IMR-90 (cell line): ENCODE measurements around the gene CEP126. TPM values are rescaled to one million over a fixed set of nuclear protein-coding genes. Genes with fewer than 3 reads are reported as not detected.

ENCODE experiments used
- ATAC-seq: fragments of 200-7000 bp; cut with Tn5 transposase; 2 replicates; pipeline ENCODE4 v1.9.1; 2020; ENCODE audit warnings: low read depth, mild to moderate bottlenecking, moderate library complexity
- BruUV-seq: library from RNA; stranded (reverse); fragments of 400-500 nt; replicated peaks from 2 replicates; lab custom pipeline; 2021; lab: Mats Ljungman, UMichigan
- CTCF ChIA-PET: fragments of 300-600 bp; formaldehyde crosslinking; extraction: SDS; loops from one replicate; lab custom pipeline; 2021; ENCODE audit warnings: antibody characterized with exemption; lab: Yijun Ruan, JAX
- POLR2A ChIA-PET: fragments of 300-600 bp; sonication (Branson Sonifier 250); formaldehyde crosslinking; loops from one replicate; lab custom pipeline; 2022; ENCODE audit warnings: antibody characterized with exemption; ENCODE audit not compliant: unreplicated experiment; lab: Charles Lee
- DNase-seq: peaks from one replicate; pipeline ENCODE4 v3.0.0; 2013
- H2AFZ ChIP-seq: replicated peaks from 2 replicates; pipeline ENCODE3; 2013; ENCODE audit warnings: low read length, mild to moderate bottlenecking; ENCODE audit not compliant: poor library complexity
- H2AK5ac ChIP-seq: 2 replicates; pipeline ENCODE4 v1.6.1; 2013; ENCODE audit warnings: low read depth, low read length, inconsistent platforms
- H2AK9ac ChIP-seq: replicated peaks from 2 replicates; pipeline ENCODE3; 2013; ENCODE audit warnings: mild to moderate bottlenecking, low read depth, low read length, moderate library complexity; ENCODE audit not compliant: poor library complexity
- H2BK120ac ChIP-seq: 2 replicates; pipeline ENCODE4 v1.6.1; 2013; ENCODE audit warnings: low read depth, low read length, inconsistent platforms
- H2BK15ac ChIP-seq: 3 replicates; pipeline ENCODE4 v1.6.1; 2013; ENCODE audit warnings: low read depth, low read length, inconsistent platforms
- H2BK20ac ChIP-seq: 2 replicates; pipeline ENCODE4 v1.6.1; 2013; ENCODE audit warnings: low read depth, mild to moderate bottlenecking, inconsistent platforms, low read length, moderate library complexity
- H2BK5ac ChIP-seq: 2 replicates; pipeline ENCODE4 v1.6.1; 2013; ENCODE audit warnings: mild to moderate bottlenecking, low read depth, low read length, inconsistent platforms; ENCODE audit not compliant: poor library complexity, severe bottlenecking
- H3K14ac ChIP-seq: replicated peaks from 2 replicates; pipeline ENCODE4 v1.6.1; 2013; ENCODE audit warnings: low read depth, low read length, inconsistent platforms
- H3K18ac ChIP-seq: 2 replicates; pipeline ENCODE4 v1.6.1; 2013; ENCODE audit warnings: low read depth, low read length, control low read depth
- H3K23ac ChIP-seq: 2 replicates; pipeline ENCODE4 v1.6.1; 2013; ENCODE audit warnings: low read depth, low read length, inconsistent platforms
- H3K27ac ChIP-seq: 2 replicates; pipeline ENCODE4 v1.5.1; 2013; ENCODE audit warnings: mild to moderate bottlenecking, control low read depth, low read length; ENCODE audit not compliant: insufficient read depth
- H3K27me3 ChIP-seq: 2 replicates; pipeline ENCODE4 v1.6.1; 2013; ENCODE audit warnings: low read length; ENCODE audit not compliant: control insufficient read depth, insufficient read depth
- H3K36me3 ChIP-seq: 2 replicates; pipeline ENCODE4 v1.6.1; 2013; ENCODE audit warnings: low read length, mixed read lengths; ENCODE audit not compliant: control insufficient read depth, insufficient read depth
- H3K4ac ChIP-seq: 2 replicates; pipeline ENCODE4 v1.6.1; 2013; ENCODE audit warnings: low read depth, low read length, inconsistent platforms
- H3K4me1 ChIP-seq: 2 replicates; pipeline ENCODE4 v1.6.1; 2013; ENCODE audit warnings: low read length, mixed read lengths; ENCODE audit not compliant: control insufficient read depth, insufficient read depth
- H3K4me2 ChIP-seq: 2 replicates; pipeline ENCODE4 v1.6.1; 2013; ENCODE audit warnings: low read depth, mild to moderate bottlenecking, control low read depth, low read length, moderate library complexity
- H3K4me3 ChIP-seq: 2 replicates; pipeline ENCODE4 v1.5.1; 2013; ENCODE audit warnings: low read depth, mild to moderate bottlenecking, control low read depth, low read length, moderate library complexity; ENCODE audit not compliant: insufficient read depth
- H3K56ac ChIP-seq: 2 replicates; pipeline ENCODE4 v1.6.1; 2013; ENCODE audit warnings: low read length, inconsistent platforms; ENCODE audit not compliant: insufficient read depth; ENCODE audit errors: extremely low read depth
- H3K79me1 ChIP-seq, 2 experiments: 2 replicates each; pipeline ENCODE4 v1.6.1; 2013; ENCODE audit warnings: low read length in 2 of 2, inconsistent platforms in 1 of 2, low read depth in 1 of 2
- H3K9ac ChIP-seq: 2 replicates; pipeline ENCODE4 v1.6.1; 2013; ENCODE audit warnings: low read depth, low read length, control low read depth
- H3K9me1 ChIP-seq: 2 replicates; pipeline ENCODE4 v1.6.1; 2013; ENCODE audit warnings: low read length, inconsistent platforms; ENCODE audit not compliant: insufficient read depth
- H3K9me3 ChIP-seq: 2 replicates; pipeline ENCODE4 v1.6.1; 2013; ENCODE audit warnings: low read length; ENCODE audit not compliant: control insufficient read depth, insufficient read depth
- H4K20me1 ChIP-seq: 2 replicates; pipeline ENCODE4 v1.6.1; 2013; ENCODE audit warnings: low read length, inconsistent platforms; ENCODE audit not compliant: insufficient read depth
- H4K5ac ChIP-seq: 2 replicates; pipeline ENCODE4 v1.6.1; 2013; ENCODE audit warnings: mild to moderate bottlenecking, low read depth, low read length, control low read depth
- H4K8ac ChIP-seq, 2 experiments: 2 replicates each; pipeline ENCODE4 v1.6.1; 2013; ENCODE audit warnings: low read depth in 2 of 2, low read length in 2 of 2, control low read depth in 1 of 2, inconsistent platforms in 1 of 2
- H4K91ac ChIP-seq: 2 replicates; pipeline ENCODE4 v1.6.1; 2013; ENCODE audit warnings: low read depth, low read length, inconsistent platforms; ENCODE audit not compliant: insufficient read depth
- BHLHE40 ChIP-seq: fragments of 150-350 bp; IDR thresholded peaks from 2 replicates; pipeline ENCODE4 v1.6.1; 2016; ENCODE audit warnings: mild to moderate bottlenecking, low read depth, low read length
- CEBPB ChIP-seq: IDR thresholded peaks from 2 replicates; pipeline ENCODE4 v1.6.1; 2012; ENCODE audit warnings: low read depth, low read length, improper control_type of control experiment
- CHD1 ChIP-seq: IDR thresholded peaks from 2 replicates; pipeline ENCODE4 v1.6.1; 2012; ENCODE audit warnings: low read depth, low read length, improper control_type of control experiment
- FOS ChIP-seq: fragments of 150-350 bp; IDR thresholded peaks from 2 replicates; pipeline ENCODE4 v1.6.1; 2016; ENCODE audit warnings: low read depth, low read length
- MAZ ChIP-seq: IDR thresholded peaks from 2 replicates; pipeline ENCODE4 v1.6.1; 2012; ENCODE audit warnings: low read depth, mild to moderate bottlenecking, low read length, improper control_type of control experiment, moderate library complexity, borderline replicate concordance
- MXI1 ChIP-seq: IDR thresholded peaks from 2 replicates; pipeline ENCODE4 v1.6.1; 2012; ENCODE audit warnings: low read depth, mild to moderate bottlenecking, low read length, moderate library complexity, borderline replicate concordance
- NFE2L2 ChIP-seq: fragments of 150-350 bp; IDR thresholded peaks from 2 replicates; pipeline ENCODE4 v1.6.1; 2016; ENCODE audit warnings: low read depth, mild to moderate bottlenecking, low read length
- POLR2A ChIP-seq: IDR thresholded peaks from 2 replicates; pipeline ENCODE4 v1.6.1; 2012; ENCODE audit warnings: mild to moderate bottlenecking, low read depth, low read length
- RAD21 ChIP-seq: IDR thresholded peaks from 2 replicates; pipeline ENCODE4 v1.6.1; 2012; ENCODE audit warnings: low read length, improper control_type of control experiment
- RCOR1 ChIP-seq: IDR thresholded peaks from 2 replicates; pipeline ENCODE4 v1.6.1; 2012; ENCODE audit warnings: mild to moderate bottlenecking, low read length, improper control_type of control experiment; ENCODE audit not compliant: insufficient replicate concordance
- SMC3 ChIP-seq: fragments of 150-350 bp; IDR thresholded peaks from 2 replicates; pipeline ENCODE4 v1.6.1; 2016; ENCODE audit warnings: low read depth, mild to moderate bottlenecking, antibody characterized with exemption, low read length, moderate library complexity
- WGBS, 2 experiments: methylation state at CpG; one replicate each; pipeline versions ENCODE4 v1.1.5 to v1.1.7; 2013; ENCODE audit warnings: missing lambda C conversion rate in 2 of 2; ENCODE audit not compliant: insufficient read length in 1 of 2; ENCODE audit errors: extremely low coverage in 2 of 2; 5-methylcytosine and 5-hydroxymethylcytosine counted together
- dilution Hi-C: fragments of 300-500 bp; cut with HindIII; formaldehyde crosslinking; loops from one replicate; pipeline ENCODE4 v1.14.3; 2018; ENCODE audit warnings: low sequenced_read_pairs; ENCODE audit not compliant: unreplicated experiment
- in situ Hi-C: fragments of 300-500 bp; cut with MboI; formaldehyde crosslinking; loops from 3 replicates; pipeline ENCODE4 v1.14.3; 2019; ENCODE audit warnings: low sequenced_read_pairs, inconsistent platforms, mixed read lengths
- intact Hi-C: fragments of 100-400 bp; cut with micrococcal nuclease; formaldehyde crosslinking; loops from 2 replicates; pipeline ENCODE4 v1.10.0; 2022
- polyA plus RNA-seq, 3 experiments: library from polyadenylated mRNA; depleted of rRNA; stranded (reverse); fragments of >200 nt; gene quantifications; 2 replicates each; pipeline ENCODE4 v1.2.3, GENCODE V29; 2012; ENCODE audit warnings: low replicate concordance in 1 of 3
- total RNA-seq: library from RNA; depleted of rRNA; stranded (reverse); fragments of >200 nt; gene quantifications from 2 replicates; pipeline ENCODE4 v1.2.3, GENCODE V29; 2012
- TF ChIP-seq, protein P1 (sequence below): fragments of 150-350 bp; IDR thresholded peaks from 2 replicates; pipeline ENCODE4 v1.6.1; 2016; ENCODE audit warnings: low read depth, mild to moderate bottlenecking, low read length, moderate library complexity, borderline replicate concordance
- TF ChIP-seq, protein P2 (sequence below): conservative IDR thresholded peaks from 2 replicates; pipeline ENCODE4 v1.5.1; 2012; ENCODE audit warnings: mild to moderate bottlenecking, low read depth, low read length, improper control_type of control experiment
- TF ChIP-seq, protein P3 (sequence below): fragments of 150-350 bp; IDR thresholded peaks from 2 replicates; pipeline ENCODE4 v1.6.1; 2017; ENCODE audit warnings: mild to moderate bottlenecking, antibody characterized with exemption, low read length, low read depth

Gene CEP126
- total and polyA plus RNA-seq, 2 of the 4 experiments (the other 2 are of a cell fraction): 0.72 to 1.4 TPM

DNA sequence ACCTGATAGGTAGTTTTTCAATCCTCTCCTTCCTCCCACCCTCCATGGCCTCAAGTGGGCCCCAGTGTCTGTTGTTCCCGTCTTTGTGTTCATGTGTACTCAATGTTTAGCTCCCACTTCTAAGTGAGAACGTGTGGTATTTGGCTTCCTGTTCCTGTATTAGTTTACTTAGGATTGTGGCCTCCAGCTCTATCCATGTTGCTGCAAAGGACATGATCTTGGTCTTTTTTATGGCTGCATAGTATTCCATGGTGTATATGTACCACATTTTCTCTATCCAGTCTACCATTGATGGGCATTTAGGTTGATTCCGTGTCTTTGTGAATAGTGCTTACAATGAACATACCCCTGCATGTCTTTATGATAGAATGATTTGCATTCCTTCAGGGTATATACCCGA, 78.4 kb downstream of the CEP126 start:
- in situ Hi-C loops (no loop called here), intact Hi-C loops (no loop called here), dilution Hi-C loops (no loop called here)
- H3K79me1 ChIP-seq: no peaks in the 10 kb centered on the region
- no peaks in the 10 kb centered on the region for H3K36me3 ChIP-seq
- DNase-seq (no peak), ATAC-seq (no peak)
- H4K8ac ChIP-seq: no peak overlapping the region
- no peak overlapping the region for H4K5ac ChIP-seq
- H2BK20ac ChIP-seq: no peak overlapping the region
- no peak overlapping the region for H3K4me2 ChIP-seq
- H3K9me1 ChIP-seq: no peaks in the 10 kb centered on the region
- no peak overlapping the region for H2AK9ac ChIP-seq
- H2AK5ac ChIP-seq: no peak overlapping the region
- no peak overlapping the region for H2AFZ ChIP-seq
- no peak overlapping the region for H3K18ac ChIP-seq
- H3K9ac ChIP-seq: no peak overlapping the region
- CTCF ChIA-PET: no interaction called here
- H3K23ac ChIP-seq: no peak overlapping the region
- H4K20me1 ChIP-seq: no peaks in the 10 kb centered on the region
- no peak overlapping the region for H2BK5ac ChIP-seq
- no peaks in the 10 kb centered on the region for H3K27me3 ChIP-seq
- BruUV-seq: no TSS peak
- no CpG with 5 or more reads among the region's 4 CpGs for WGBS, 2 experiments
- TF ChIP-seq RAD21: no peak
- TF ChIP-seq, protein P1, sequence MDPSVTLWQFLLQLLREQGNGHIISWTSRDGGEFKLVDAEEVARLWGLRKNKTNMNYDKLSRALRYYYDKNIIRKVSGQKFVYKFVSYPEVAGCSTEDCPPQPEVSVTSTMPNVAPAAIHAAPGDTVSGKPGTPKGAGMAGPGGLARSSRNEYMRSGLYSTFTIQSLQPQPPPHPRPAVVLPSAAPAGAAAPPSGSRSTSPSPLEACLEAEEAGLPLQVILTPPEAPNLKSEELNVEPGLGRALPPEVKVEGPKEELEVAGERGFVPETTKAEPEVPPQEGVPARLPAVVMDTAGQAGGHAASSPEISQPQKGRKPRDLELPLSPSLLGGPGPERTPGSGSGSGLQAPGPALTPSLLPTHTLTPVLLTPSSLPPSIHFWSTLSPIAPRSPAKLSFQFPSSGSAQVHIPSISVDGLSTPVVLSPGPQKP: no peak
- TF ChIP-seq NFE2L2: no peak
- no peak for TF ChIP-seq MXI1
- no peak for TF ChIP-seq POLR2A
- TF ChIP-seq FOS: no peak
- no peak for TF ChIP-seq BHLHE40
- TF ChIP-seq, protein P2, sequence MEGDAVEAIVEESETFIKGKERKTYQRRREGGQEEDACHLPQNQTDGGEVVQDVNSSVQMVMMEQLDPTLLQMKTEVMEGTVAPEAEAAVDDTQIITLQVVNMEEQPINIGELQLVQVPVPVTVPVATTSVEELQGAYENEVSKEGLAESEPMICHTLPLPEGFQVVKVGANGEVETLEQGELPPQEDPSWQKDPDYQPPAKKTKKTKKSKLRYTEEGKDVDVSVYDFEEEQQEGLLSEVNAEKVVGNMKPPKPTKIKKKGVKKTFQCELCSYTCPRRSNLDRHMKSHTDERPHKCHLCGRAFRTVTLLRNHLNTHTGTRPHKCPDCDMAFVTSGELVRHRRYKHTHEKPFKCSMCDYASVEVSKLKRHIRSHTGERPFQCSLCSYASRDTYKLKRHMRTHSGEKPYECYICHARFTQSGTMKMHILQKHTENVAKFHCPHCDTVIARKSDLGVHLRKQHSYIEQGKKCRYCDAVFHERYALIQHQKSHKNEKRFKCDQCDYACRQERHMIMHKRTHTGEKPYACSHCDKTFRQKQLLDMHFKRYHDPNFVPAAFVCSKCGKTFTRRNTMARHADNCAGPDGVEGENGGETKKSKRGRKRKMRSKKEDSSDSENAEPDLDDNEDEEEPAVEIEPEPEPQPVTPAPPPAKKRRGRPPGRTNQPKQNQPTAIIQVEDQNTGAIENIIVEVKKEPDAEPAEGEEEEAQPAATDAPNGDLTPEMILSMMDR: no peak
- no peak for TF ChIP-seq SMC3
- TF ChIP-seq RCOR1: no peak
- no peak for TF ChIP-seq CHD1
- TF ChIP-seq, protein P3, sequence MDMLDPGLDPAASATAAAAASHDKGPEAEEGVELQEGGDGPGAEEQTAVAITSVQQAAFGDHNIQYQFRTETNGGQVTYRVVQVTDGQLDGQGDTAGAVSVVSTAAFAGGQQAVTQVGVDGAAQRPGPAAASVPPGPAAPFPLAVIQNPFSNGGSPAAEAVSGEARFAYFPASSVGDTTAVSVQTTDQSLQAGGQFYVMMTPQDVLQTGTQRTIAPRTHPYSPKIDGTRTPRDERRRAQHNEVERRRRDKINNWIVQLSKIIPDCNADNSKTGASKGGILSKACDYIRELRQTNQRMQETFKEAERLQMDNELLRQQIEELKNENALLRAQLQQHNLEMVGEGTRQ: no peak
- no peak for TF ChIP-seq CEBPB
- no peak for TF ChIP-seq MAZ
- H3K9me3 ChIP-seq: no peaks in the 10 kb centered on the region
- H3K14ac ChIP-seq: no peak overlapping the region
- no peak overlapping the region for H4K91ac ChIP-seq
- no peak overlapping the region for H3K56ac ChIP-seq
- no peak overlapping the region for H3K4ac ChIP-seq
- H3K4me3 ChIP-seq: no peak overlapping the region
- no peak overlapping the region for H2BK120ac ChIP-seq
- POLR2A ChIA-PET: no interaction called here
- H3K4me1 ChIP-seq: no peaks in the 10 kb centered on the region
- no peak overlapping the region for H3K27ac ChIP-seq
- H2BK15ac ChIP-seq: no peak overlapping the region
